WI38 (cell line): ENCODE measurements around the gene PHF8.

ENCODE experiments used
- H3K4me3 ChIP-seq: 2 replicates; pipeline ENCODE4 v1.5.1; 2011; ENCODE audit warnings: low read depth, mild to moderate bottlenecking, control low read depth, low read length
- CTCF ChIP-seq: IDR thresholded peaks from 2 replicates; pipeline ENCODE4 v1.5.1; 2012; ENCODE audit warnings: low read depth, mild to moderate bottlenecking, control low read depth, low read length

The PHF8 gene

GRCh38 chrX:54029529-54030143 lies 14.6 kb downstream of the PHF8 start:
- no peak overlapping the region for H3K4me3 ChIP-seq
- no peak for TF ChIP-seq CTCF

- H3K4me3 ChIP-seq: no peak overlapping the region
- TF ChIP-seq CTCF: no peak
These were observed 19.9 kb downstream of the PHF8 start for GRCh38 chrX:54024350-54024749.

GRCh38 chrX:54012830-54013500 lies 31.3 kb downstream of the PHF8 start:
- TF ChIP-seq CTCF: no peak

GRCh38 chrX:54007682-54008081 lies 36.6 kb downstream of the PHF8 start:
- no peak for TF ChIP-seq CTCF
- H3K4me3 ChIP-seq: no peak overlapping the region

More at GRCh38 chrX:54012830-54013500, 31.3 kb downstream of the PHF8 start:
- H3K4me3 ChIP-seq: no peak overlapping the region

GRCh38 chrX:53997724-53998123 lies 46.5 kb downstream of the PHF8 start:
- H3K4me3 ChIP-seq: no peak overlapping the region
- TF ChIP-seq CTCF: no peak

- no peak for TF ChIP-seq CTCF
- no peak overlapping the region for H3K4me3 ChIP-seq
These were observed 51.7 kb downstream of the PHF8 start for GRCh38 chrX:53992589-53992988.

GRCh38 chrX:53990171-53990570 lies 54.1 kb downstream of the PHF8 start:
- no peak overlapping the region for H3K4me3 ChIP-seq
- no peak for TF ChIP-seq CTCF
